ENCODE measurements around the gene MTF1.

GRCh38 chr1:37875833-37876232 is 16.4 kb upstream of the MTF1 start:
- TF ChIP-seq CTCF (IDR thresholded peaks at IDR 0.05) (no peak), POLR2AphosphoS5 (IDR thresholded peaks at IDR 0.05) (no peak), POLR2A (IDR thresholded peaks at IDR 0.05) (no peak)

All from prostate gland (tissue), 2 donors.